Cardiac muscle cell (in vitro differentiated cells and primary cell): ENCODE data around the gene UNC80. TPM values are rescaled to one million over a fixed set of nuclear protein-coding genes. Genes with fewer than 3 reads are reported as not detected.

ENCODE experiments used
- DNase-seq, 2 donors: peaks; one replicate each; pipeline versions ENCODE4 v3.0.0 to v3.0.0-alpha.2; 2010 to 2017; ENCODE audit warnings: low read depth in 1 of 2, low spot score in 1 of 2
- H3K27ac ChIP-seq: fragments of 200-600 bp; sonication (generic); 2 replicates; pipeline ENCODE4 v1.5.1; 2016
- H3K27me3 ChIP-seq: fragments of 200-600 bp; sonication (generic); 2 replicates; pipeline ENCODE4 v1.6.0; 2016; ENCODE audit warnings: control low read depth
- H3K36me3 ChIP-seq: fragments of 200-600 bp; sonication (generic); 2 replicates; pipeline ENCODE4 v1.5.1; 2016; ENCODE audit warnings: control low read depth
- H3K4me1 ChIP-seq: fragments of 200-600 bp; sonication (generic); 2 replicates; pipeline ENCODE4 v1.8.1; 2017; ENCODE audit warnings: low read depth, mild to moderate bottlenecking, mixed run types
- H3K4me3 ChIP-seq: fragments of 200-600 bp; sonication (generic); 2 replicates; pipeline ENCODE4 v1.5.1; 2016; ENCODE audit warnings: mild to moderate bottlenecking
- H3K9me3 ChIP-seq: fragments of 200-600 bp; sonication (generic); 2 replicates; pipeline ENCODE4 v1.5.1; 2017; ENCODE audit warnings: low read depth, mild to moderate bottlenecking, control low read depth
- CTCF ChIP-seq: IDR thresholded peaks from 2 replicates; pipeline ENCODE4 v1.5.1; 2012; ENCODE audit warnings: low read depth, mild to moderate bottlenecking, low read length
- polyA plus RNA-seq: library from polyadenylated mRNA; unstranded; fragments of >200 nt; fragmentation: Nextera tagmentation; extraction: Ambion mirVana; gene quantifications from 2 replicates; pipeline ENCODE4 v1.2.1, GENCODE V29; 2016
- total RNA-seq: library from RNA; depleted of rRNA; stranded (reverse); fragments of >200 nt; gene quantifications from 2 replicates; pipeline ENCODE4 v1.2.3, GENCODE V29; 2016

Gene UNC80
- total and polyA plus RNA-seq, 2 experiments from 2014 or later, result 0.39 to 0.54 TPM

GRCh38 chr2:209876211-209876610 lies 104.6 kb downstream of the UNC80 start:
- H3K9me3 ChIP-seq, result no peaks in the 10 kb centered on the region
- H3K4me1 ChIP-seq, result no peaks in the 10 kb centered on the region
- no peak overlapping the region for H3K27ac ChIP-seq
- no peak for DNase-seq
- no peak for TF ChIP-seq CTCF
- no peak overlapping the region for H3K4me3 ChIP-seq
- no peaks in the 10 kb centered on the region for H3K36me3 ChIP-seq
- H3K27me3 ChIP-seq, result no peaks in the 10 kb centered on the region

GRCh38 chr2:209878701-209879100 lies 107.1 kb downstream of the UNC80 start:
- no peaks in the 10 kb centered on the region for H3K4me1 ChIP-seq
- no peaks in the 10 kb centered on the region for H3K9me3 ChIP-seq
- no peak for DNase-seq
- H3K4me3 ChIP-seq, result no peak overlapping the region
- H3K36me3 ChIP-seq, result no peaks in the 10 kb centered on the region
- TF ChIP-seq CTCF, result no peak
- H3K27me3 ChIP-seq, result no peaks in the 10 kb centered on the region
- no peak overlapping the region for H3K27ac ChIP-seq

GRCh38 chr2:209900638-209901037 lies 129.0 kb downstream of the UNC80 start:
- no peaks in the 10 kb centered on the region for H3K9me3 ChIP-seq
- no peak for DNase-seq
- no peak overlapping the region for H3K4me3 ChIP-seq
- H3K36me3 ChIP-seq, result no peaks in the 10 kb centered on the region
- H3K27ac ChIP-seq, result no peak overlapping the region
- no peaks in the 10 kb centered on the region for H3K4me1 ChIP-seq
- H3K27me3 ChIP-seq, result no peaks in the 10 kb centered on the region
- no peak for TF ChIP-seq CTCF

GRCh38 chr2:209901172-209901571 lies 129.5 kb downstream of the UNC80 start:
- H3K27me3 ChIP-seq, result no peaks in the 10 kb centered on the region
- no peaks in the 10 kb centered on the region for H3K9me3 ChIP-seq
- no peak overlapping the region for H3K4me3 ChIP-seq
- DNase-seq, result no peak
- H3K36me3 ChIP-seq, result no peaks in the 10 kb centered on the region
- no peak overlapping the region for H3K27ac ChIP-seq
- no peak for TF ChIP-seq CTCF
- no peaks in the 10 kb centered on the region for H3K4me1 ChIP-seq

- Histone ChIP-seq H3K27ac (no peak overlapping the region), H3K4me1 (no peaks in the 10 kb centered on the region), H3K4me3 (no peak overlapping the region), H3K27me3 (no peaks in the 10 kb centered on the region), H3K36me3 (no peaks in the 10 kb centered on the region), H3K9me3 (no peaks in the 10 kb centered on the region)
- DNase-seq, result no peak
- TF ChIP-seq CTCF, result no peak
Observed at GRCh38 chr2:209905691-209906090, 134.1 kb downstream of the UNC80 start.

GRCh38 chr2:209907746-209908145 lies 136.1 kb downstream of the UNC80 start:
- H3K4me3 ChIP-seq, result no peak overlapping the region
- H3K27ac ChIP-seq, result no peak overlapping the region
- DNase-seq, result no peak
- H3K27me3 ChIP-seq, result no peaks in the 10 kb centered on the region
- no peaks in the 10 kb centered on the region for H3K4me1 ChIP-seq
- no peak for TF ChIP-seq CTCF
- no peaks in the 10 kb centered on the region for H3K9me3 ChIP-seq
- H3K36me3 ChIP-seq, result no peaks in the 10 kb centered on the region
